HEK293 (cell line): ENCODE measurements around the gene ACSM4.

ENCODE experiments used
- CTCF ChIA-PET: fragments of 350-600 bp; formaldehyde crosslinking; extraction: SDS; loops from one replicate; lab custom pipeline; 2021; ENCODE audit warnings: antibody characterized with exemption; lab: Yijun Ruan, JAX
- POLR2A ChIA-PET: fragments of 300-600 bp; formaldehyde crosslinking; extraction: SDS; loops from one replicate; lab custom pipeline; 2020; ENCODE audit warnings: antibody characterized with exemption, inconsistent platforms; lab: Yijun Ruan, JAX
- H3K27ac ChIP-seq: fragments of 200-500 bp; sonication (Bioruptor generic); 2 replicates; pipeline ENCODE4 v1.5.1; 2014; ENCODE audit warnings: low read depth, low read length, control low read depth, inconsistent platforms; ENCODE audit errors: extremely low read depth
- H3K36me3 ChIP-seq, 2 experiments: fragments of 200-500 bp in 1 of 2; sonication (Bioruptor generic) in 1 of 2; 1 replicate in 1 of 2; 2 replicates in 1 of 2; pipeline ENCODE4 v1.5.1; 2014 to 2017; ENCODE audit warnings: inconsistent platforms in 2 of 2, low read length in 2 of 2; ENCODE audit not compliant: control insufficient read depth in 2 of 2, insufficient read depth in 1 of 2
- H3K4me1 ChIP-seq: fragments of 200-500 bp; sonication (Bioruptor generic); 2 replicates; pipeline ENCODE4 v1.5.1; 2014; ENCODE audit warnings: mild to moderate bottlenecking, low read length, inconsistent platforms; ENCODE audit not compliant: control insufficient read depth, insufficient read depth
- H3K4me3 ChIP-seq: 2 replicates; pipeline ENCODE4 v1.5.1; 2011; ENCODE audit warnings: low read depth, mild to moderate bottlenecking, control low read depth, low read length, moderate library complexity
- H3K9me3 ChIP-seq: fragments of 200-500 bp; sonication (Bioruptor generic); 2 replicates; pipeline ENCODE4 v1.5.1; 2014; ENCODE audit warnings: low read depth, low read length, inconsistent platforms; ENCODE audit not compliant: control insufficient read depth, insufficient read depth
- REST ChIP-seq: fragments of 450-650 bp; formaldehyde crosslinking; IDR thresholded peaks from 2 replicates; pipeline ENCODE4 v1.5.1; 2016; ENCODE audit warnings: missing biosample characterization, missing genetic modification characterization
- SP7 ChIP-seq: fragments of 450-650 bp; formaldehyde crosslinking; IDR thresholded peaks from 2 replicates; pipeline ENCODE4 v1.5.1; 2016; ENCODE audit warnings: missing biosample characterization, missing genetic modification characterization
- ZBTB11 ChIP-seq: fragments of 450-650 bp; formaldehyde crosslinking; conservative IDR thresholded peaks from 2 replicates; pipeline ENCODE4 v1.5.1; 2016; ENCODE audit warnings: low read depth, missing biosample characterization, missing genetic modification characterization
- ZBTB17 ChIP-seq: fragments of 450-650 bp; formaldehyde crosslinking; IDR thresholded peaks from 2 replicates; pipeline ENCODE4 v1.5.1; 2016; ENCODE audit warnings: missing biosample characterization, missing genetic modification characterization
- ZBTB20 ChIP-seq: fragments of 450-650 bp; formaldehyde crosslinking; IDR thresholded peaks from 2 replicates; pipeline ENCODE4 v1.5.1; 2016; ENCODE audit warnings: missing biosample characterization, missing genetic modification characterization
- ZFP69B ChIP-seq: fragments of 450-650 bp; formaldehyde crosslinking; IDR thresholded peaks from 2 replicates; pipeline ENCODE4 v1.5.1; 2016; ENCODE audit warnings: missing biosample characterization, missing genetic modification characterization
- ZNF114 ChIP-seq: fragments of 450-650 bp; formaldehyde crosslinking; IDR thresholded peaks from 2 replicates; pipeline ENCODE4 v1.5.0; 2017; ENCODE audit warnings: missing biosample characterization, missing genetic modification characterization
- ZNF140 ChIP-seq: fragments of 450-650 bp; formaldehyde crosslinking; IDR thresholded peaks from 2 replicates; pipeline ENCODE4 v1.5.1; 2016; ENCODE audit warnings: missing biosample characterization, missing genetic modification characterization
- ZNF184 ChIP-seq: fragments of 450-650 bp; IDR thresholded peaks from 2 replicates; pipeline ENCODE4 v1.5.1; 2018; ENCODE audit warnings: missing biosample characterization, mild to moderate bottlenecking, missing genetic modification characterization
- ZNF23 ChIP-seq: fragments of 450-650 bp; formaldehyde crosslinking; IDR thresholded peaks from 2 replicates; pipeline ENCODE4 v1.5.1; 2016; ENCODE audit warnings: missing biosample characterization, missing genetic modification characterization, borderline replicate concordance
- ZNF529 ChIP-seq: fragments of 450-650 bp; formaldehyde crosslinking; IDR thresholded peaks from 2 replicates; pipeline ENCODE4 v1.5.1; 2017; ENCODE audit warnings: missing genetic modification characterization, missing biosample characterization; ENCODE audit not compliant: insufficient replicate concordance
- ZNF544 ChIP-seq: fragments of 450-650 bp; formaldehyde crosslinking; IDR thresholded peaks from 2 replicates; pipeline ENCODE4 v1.5.0; 2017; ENCODE audit warnings: missing biosample characterization, missing genetic modification characterization
- ZNF548 ChIP-seq: fragments of 450-650 bp; formaldehyde crosslinking; IDR thresholded peaks from 2 replicates; pipeline ENCODE4 v1.5.1; 2016; ENCODE audit warnings: missing biosample characterization, missing genetic modification characterization
- ZNF664 ChIP-seq: fragments of 450-650 bp; formaldehyde crosslinking; IDR thresholded peaks from 2 replicates; pipeline ENCODE4 v1.5.1; 2016; ENCODE audit warnings: missing biosample characterization, missing genetic modification characterization
- ZNF792 ChIP-seq: fragments of 450-650 bp; formaldehyde crosslinking; IDR thresholded peaks from 2 replicates; pipeline ENCODE4 v1.5.1; 2016; ENCODE audit warnings: missing biosample characterization, missing genetic modification characterization
- TF ChIP-seq, protein P1 (sequence below): fragments of 450-650 bp; formaldehyde crosslinking; IDR thresholded peaks from 2 replicates; pipeline ENCODE4 v1.5.1; 2016; ENCODE audit warnings: missing biosample characterization, missing genetic modification characterization
- TF ChIP-seq, protein P2 (sequence below): fragments of 450-650 bp; formaldehyde crosslinking; IDR thresholded peaks from 2 replicates; pipeline ENCODE4 v1.5.1; 2016; ENCODE audit warnings: missing biosample characterization, missing genetic modification characterization

Gene ACSM4

GRCh38 chr12:7351177-7351576, 47.3 kb downstream of the ACSM4 start:
- POLR2A ChIA-PET, result no interaction called here

GRCh38 chr12:7352661-7353060, 48.8 kb downstream of the ACSM4 start:
- H3K4me3 ChIP-seq, result no peak overlapping the region
- H3K9me3 ChIP-seq, result no peaks in the 10 kb centered on the region
- H3K4me1 ChIP-seq, result no peaks in the 10 kb centered on the region
- TF ChIP-seq ZNF23 (tag by site-specific recombination) (no peak), ZBTB11 (tag by site-specific recombination) (no peak), ZNF529 (tag by site-specific recombination) (no peak)
- TF ChIP-seq, protein P1, sequence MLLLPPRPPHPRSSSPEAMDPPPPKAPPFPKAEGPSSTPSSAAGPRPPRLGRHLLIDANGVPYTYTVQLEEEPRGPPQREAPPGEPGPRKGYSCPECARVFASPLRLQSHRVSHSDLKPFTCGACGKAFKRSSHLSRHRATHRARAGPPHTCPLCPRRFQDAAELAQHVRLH (tag by site-specific recombination), result no peak
- TF ChIP-seq, protein P2, sequence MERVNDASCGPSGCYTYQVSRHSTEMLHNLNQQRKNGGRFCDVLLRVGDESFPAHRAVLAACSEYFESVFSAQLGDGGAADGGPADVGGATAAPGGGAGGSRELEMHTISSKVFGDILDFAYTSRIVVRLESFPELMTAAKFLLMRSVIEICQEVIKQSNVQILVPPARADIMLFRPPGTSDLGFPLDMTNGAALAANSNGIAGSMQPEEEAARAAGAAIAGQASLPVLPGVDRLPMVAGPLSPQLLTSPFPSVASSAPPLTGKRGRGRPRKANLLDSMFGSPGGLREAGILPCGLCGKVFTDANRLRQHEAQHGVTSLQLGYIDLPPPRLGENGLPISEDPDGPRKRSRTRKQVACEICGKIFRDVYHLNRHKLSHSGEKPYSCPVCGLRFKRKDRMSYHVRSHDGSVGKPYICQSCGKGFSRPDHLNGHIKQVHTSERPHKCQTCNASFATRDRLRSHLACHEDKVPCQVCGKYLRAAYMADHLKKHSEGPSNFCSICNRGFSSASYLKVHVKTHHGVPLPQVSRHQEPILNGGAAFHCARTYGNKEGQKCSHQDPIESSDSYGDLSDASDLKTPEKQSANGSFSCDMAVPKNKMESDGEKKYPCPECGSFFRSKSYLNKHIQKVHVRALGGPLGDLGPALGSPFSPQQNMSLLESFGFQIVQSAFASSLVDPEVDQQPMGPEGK, result no peak
- no peak overlapping the region for H3K27ac ChIP-seq
- CTCF ChIA-PET, result no interaction called here
- POLR2A ChIA-PET, result no interaction called here
- no peaks in the 10 kb centered on the region for H3K36me3 ChIP-seq

More at GRCh38 chr12:7351177-7351576, 47.3 kb downstream of the ACSM4 start:
- no peak overlapping the region for H3K27ac ChIP-seq
- CTCF ChIA-PET, result no interaction called here
- no peaks in the 10 kb centered on the region for H3K36me3 ChIP-seq
- TF ChIP-seq ZBTB17 (tag by site-specific recombination) (no peak), ZNF792 (tag by site-specific recombination) (no peak), SP7 (tag by site-specific recombination) (no peak), ZNF114 (tag by site-specific recombination) (no peak), ZFP69B (tag by site-specific recombination) (no peak), ZNF184 (tag by site-specific recombination) (no peak), ZBTB20 (tag by site-specific recombination) (no peak), ZNF544 (tag by site-specific recombination) (no peak), ZNF548 (tag by site-specific recombination) (no peak), ZNF664 (tag by site-specific recombination) (no peak), ZNF140 (tag by site-specific recombination) (no peak), REST (tag by site-specific recombination) (no peak)
- H3K4me3 ChIP-seq, result no peak overlapping the region
- no peaks in the 10 kb centered on the region for H3K9me3 ChIP-seq
- H3K4me1 ChIP-seq, result no peaks in the 10 kb centered on the region
